ENCODE data around the gene MPZL2.

GRCh38 chr11:118274186-118274585 is 10.1 kb upstream of the MPZL2 start:
- TF ChIP-seq POLR2AphosphoS5 (IDR thresholded peaks at IDR 0.05) (no peak), CTCF (IDR thresholded peaks at IDR 0.05) (no peak), POLR2A (IDR thresholded peaks at IDR 0.05) (no peak)
